ENCODE measurements around the gene RIN3. TPM values are rescaled to one million over a fixed set of nuclear protein-coding genes. Genes with fewer than 3 reads are reported as not detected.
A peak's percentile ranks its signal among the peaks of the same experiment; 100 is the strongest.

RIN3 gene
- total RNA-seq, 2 donors from 2014 or later, result 6.6 to 11.8 TPM

GRCh38 chr14:92567173-92567725 is 53.7 kb downstream of the RIN3 start:
- Histone ChIP-seq H3K36me3 (peaks cover 7% of the 10 kb centered on the region), H3K27me3 (no peaks in the 10 kb centered on the region), H3K9me3 (peaks cover 0 to 11% of the 10 kb centered on the region in 2 donors), H3K4me3 (no peak overlapping the region), H3K27ac (no peak overlapping the region), H3K4me1 (peaks cover 0 to 43% of the 10 kb centered on the region in 2 donors)
- DNase-seq (ENCODE audit: low spot score), result no peak
- no peak for TF ChIP-seq CTCF (IDR thresholded peaks at IDR 0.05)

GRCh38 chr14:92568621-92569479 is 55.3 kb downstream of the RIN3 start:
- H3K27ac ChIP-seq, result peak overlapping the region in 1 of 2 donors; percentile 23
- no peak overlapping the region for H3K4me3 ChIP-seq
- H3K36me3 ChIP-seq, result peaks cover 7% of the 10 kb centered on the region
- H3K27me3 ChIP-seq, result no peaks in the 10 kb centered on the region
- no peak for DNase-seq (ENCODE audit: low spot score)
- H3K4me1 ChIP-seq, result peaks cover 0 to 33% of the 10 kb centered on the region in 2 donors
- no peak for TF ChIP-seq CTCF (IDR thresholded peaks at IDR 0.05)
- peaks cover 0 to 11% of the 10 kb centered on the region in 2 donors for H3K9me3 ChIP-seq

GRCh38 chr14:92570674-92571262 is 57.2 kb downstream of the RIN3 start:
- peaks cover 0 to 18% of the 10 kb centered on the region in 2 donors for H3K4me1 ChIP-seq
- H3K27ac ChIP-seq, result no peak overlapping the region
- peaks cover 0 to 11% of the 10 kb centered on the region in 2 donors for H3K9me3 ChIP-seq
- TF ChIP-seq CTCF (IDR thresholded peaks at IDR 0.05), result no peak
- H3K36me3 ChIP-seq, result peaks cover 7% of the 10 kb centered on the region
- H3K4me3 ChIP-seq, result no peak overlapping the region
- DNase-seq (ENCODE audit: low spot score), result no peak
- H3K27me3 ChIP-seq, result no peaks in the 10 kb centered on the region

- H3K36me3 ChIP-seq, result no peaks in the 10 kb centered on the region
- TF ChIP-seq CTCF (IDR thresholded peaks at IDR 0.05), result no peak
- H3K27me3 ChIP-seq, result no peaks in the 10 kb centered on the region
These were observed 58.5 kb downstream of the RIN3 start for GRCh38 chr14:92572050-92572449.

GRCh38 chr14:92573761-92574498 is 60.3 kb downstream of the RIN3 start:
- no peak overlapping the region for H3K4me3 ChIP-seq
- no peaks in the 10 kb centered on the region for H3K9me3 ChIP-seq
- H3K27ac ChIP-seq, result no peak overlapping the region
- no peaks in the 10 kb centered on the region for H3K27me3 ChIP-seq
- DNase-seq (ENCODE audit: low spot score), result no peak
- peaks cover 0 to 9% of the 10 kb centered on the region in 2 donors for H3K4me1 ChIP-seq
- TF ChIP-seq CTCF (IDR thresholded peaks at IDR 0.05), result no peak
- H3K36me3 ChIP-seq, result peaks cover 7% of the 10 kb centered on the region

More at GRCh38 chr14:92572050-92572449, 58.5 kb downstream of the RIN3 start:
- H3K9me3 ChIP-seq, result peaks cover 0 to 4% of the 10 kb centered on the region in 2 donors
- H3K4me1 ChIP-seq, result peaks cover 0 to 18% of the 10 kb centered on the region in 2 donors
- H3K27ac ChIP-seq, result no peak overlapping the region
- no peak overlapping the region for H3K4me3 ChIP-seq
- no peak for DNase-seq (ENCODE audit: low spot score)
